Cerebellar nuclear complex (tissue), 1 donor: ENCODE measurements around the gene COL16A1.

Source experiments
- DNase-seq, 2 experiments: peaks; one replicate each; lab custom pipeline; 2025; lab: John Stamatoyannopoulos, UW

The COL16A1 gene

GRCh38 chr1:31647106-31647505 is 56.7 kb downstream of the COL16A1 start:
- no peak for DNase-seq

GRCh38 chr1:31646259-31646960 is 57.4 kb downstream of the COL16A1 start:
- DNase-seq: no peak

- DNase-seq: no peak
These were observed 58.6 kb downstream of the COL16A1 start for GRCh38 chr1:31645274-31645568.

- peak; percentile 95 to 99 for DNase-seq
These were observed 59.1 kb downstream of the COL16A1 start, which contains the start of gene PEF1 for GRCh38 chr1:31644560-31645273. Gene PEF1 (minus strand): TSS chr1:31644876. CDS start chr1:31644864, 12 bp downstream.

- no peak for DNase-seq
These were observed 59.7 kb downstream of the COL16A1 start for GRCh38 chr1:31643976-31644559.

GRCh38 chr1:31642897-31643296 is 60.9 kb downstream of the COL16A1 start:
- DNase-seq: no peak

GRCh38 chr1:31642366-31642765 is 61.5 kb downstream of the COL16A1 start:
- no peak for DNase-seq

- DNase-seq: no peak
These were observed 62.9 kb downstream of the COL16A1 start for GRCh38 chr1:31640964-31641363.

GRCh38 chr1:31640179-31640578 is 63.6 kb downstream of the COL16A1 start:
- no peak for DNase-seq

GRCh38 chr1:31639543-31639942 is 64.3 kb downstream of the COL16A1 start:
- no peak for DNase-seq

GRCh38 chr1:31637915-31638673 is 65.7 kb downstream of the COL16A1 start:
- no peak for DNase-seq

GRCh38 chr1:31633117-31633516 is 70.7 kb downstream of the COL16A1 start:
- DNase-seq: no peak

- no peak for DNase-seq
These were observed 71.2 kb downstream of the COL16A1 start for GRCh38 chr1:31632649-31633048.

GRCh38 chr1:31628931-31629556 is 74.8 kb downstream of the COL16A1 start:
- DNase-seq: no peak

GRCh38 chr1:31627930-31628559 is 75.8 kb downstream of the COL16A1 start:
- peak in 1 of 2 experiments; percentile 64 for DNase-seq

- peak in 1 of 2 experiments; percentile 31 for DNase-seq
These were observed 76.4 kb downstream of the COL16A1 start for GRCh38 chr1:31627301-31627929.

GRCh38 chr1:31626223-31627207 is 77.3 kb downstream of the COL16A1 start:
- no peak for DNase-seq

- DNase-seq: no peak
These were observed 78.1 kb downstream of the COL16A1 start for GRCh38 chr1:31625561-31626222.
